ENCODE data around the gene GOLGA6D.
"Not testable (repeated sequence)": the region's sequence is repeated elsewhere in the genome, so short reads cannot be mapped to it uniquely, and the experiment has no call there.

Gene GOLGA6D

DNA sequence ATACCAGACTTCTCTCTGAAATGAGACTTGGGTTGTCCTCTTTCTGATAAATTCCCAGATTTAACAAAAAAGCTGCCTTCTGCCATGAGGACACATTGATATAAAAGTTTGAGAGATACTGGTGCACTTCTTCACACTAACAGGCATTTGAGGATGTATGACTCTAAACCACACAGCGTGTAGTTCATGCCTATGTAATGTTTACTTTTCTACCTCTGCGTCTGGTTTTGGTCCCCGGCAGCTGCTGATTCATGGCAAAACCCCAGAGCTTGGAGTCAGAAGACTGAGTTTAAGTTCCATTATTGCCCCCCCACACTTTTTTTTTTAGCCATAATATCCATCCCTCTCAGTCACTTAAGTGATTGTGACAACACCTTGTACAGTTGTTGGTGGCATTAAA is 1.5 kb downstream of the GOLGA6D start:
- not testable (repeated sequence) for DNase-seq

DNA sequence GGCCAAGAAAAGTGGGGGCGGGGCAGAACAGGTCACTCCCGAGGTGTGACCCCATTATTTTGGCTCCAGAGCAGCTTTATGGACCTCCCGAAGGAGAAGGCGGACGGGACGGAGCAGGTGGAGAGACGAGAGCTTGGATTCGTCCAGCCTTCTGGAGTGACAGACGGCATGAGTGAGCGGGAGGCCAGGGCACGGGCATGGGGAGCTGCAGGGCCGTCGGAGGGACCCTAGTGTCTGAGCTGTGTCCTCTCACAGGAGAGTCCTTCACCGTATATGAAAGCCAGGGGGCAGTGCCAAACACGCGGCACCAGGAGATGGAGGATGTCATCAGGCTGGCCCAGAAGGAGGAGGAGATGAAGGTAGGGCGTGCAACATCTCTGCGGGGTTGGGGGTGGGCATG is 11.0 kb downstream of the GOLGA6D start:
- DNase-seq, result not testable (repeated sequence)

DNA sequence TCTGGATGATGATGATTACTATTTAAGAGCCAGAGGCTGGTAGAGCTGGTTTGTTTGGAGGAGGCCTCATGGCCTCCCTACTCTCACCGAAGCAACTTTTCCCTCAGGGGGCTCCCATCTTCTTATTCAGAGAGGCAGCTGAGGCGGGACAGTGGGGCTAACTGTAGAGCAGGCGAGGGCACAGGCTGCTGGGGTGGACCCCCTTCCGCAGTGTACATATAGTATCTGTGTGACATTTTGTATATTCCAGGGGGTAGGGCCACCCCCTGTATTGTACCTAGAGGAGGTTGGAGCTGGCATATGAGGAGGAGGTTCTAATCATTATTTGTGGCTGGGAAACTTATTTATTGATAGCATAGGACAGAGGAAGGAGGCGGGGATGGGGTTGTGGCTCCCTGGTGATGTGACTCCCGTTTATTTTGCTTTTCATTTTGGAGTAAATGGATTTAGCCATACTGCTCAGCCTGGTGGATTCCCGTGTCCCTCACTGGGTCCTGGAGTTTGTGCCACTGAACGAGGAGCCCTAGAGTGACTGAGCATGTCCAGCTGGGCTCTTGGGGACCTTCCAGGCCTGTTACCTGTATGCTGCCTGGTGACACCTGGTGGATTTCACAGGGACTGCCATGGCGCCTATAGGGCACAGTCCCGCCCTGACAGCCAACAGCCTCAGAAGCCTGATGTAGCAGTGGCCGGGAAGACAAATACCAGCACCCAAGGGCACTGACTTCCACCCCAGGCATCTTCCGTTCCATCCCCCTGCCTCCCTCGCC is 16.1 kb downstream of the GOLGA6D start:
- DNase-seq, result not testable (repeated sequence)

DNA sequence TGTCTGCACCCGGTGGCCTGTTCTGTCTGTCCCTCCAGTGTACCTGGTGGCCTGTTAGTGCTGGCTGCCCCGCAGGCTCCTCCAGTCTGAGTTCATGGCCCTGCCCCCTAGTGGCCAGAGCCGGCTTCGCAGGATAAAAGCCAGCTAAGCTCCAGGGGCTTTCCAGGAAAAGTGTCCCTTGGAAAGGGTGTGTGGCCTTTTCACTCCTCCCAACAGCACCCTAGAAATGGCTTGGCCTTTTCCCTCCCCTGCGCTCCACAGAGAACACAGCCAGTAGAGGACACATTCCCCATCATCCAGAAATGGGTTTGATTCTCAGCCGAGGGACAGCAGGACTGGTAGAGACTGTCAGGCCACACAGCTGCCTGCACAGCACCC is 16.7 kb downstream of the GOLGA6D start:
- not testable (repeated sequence) for DNase-seq

DNA sequence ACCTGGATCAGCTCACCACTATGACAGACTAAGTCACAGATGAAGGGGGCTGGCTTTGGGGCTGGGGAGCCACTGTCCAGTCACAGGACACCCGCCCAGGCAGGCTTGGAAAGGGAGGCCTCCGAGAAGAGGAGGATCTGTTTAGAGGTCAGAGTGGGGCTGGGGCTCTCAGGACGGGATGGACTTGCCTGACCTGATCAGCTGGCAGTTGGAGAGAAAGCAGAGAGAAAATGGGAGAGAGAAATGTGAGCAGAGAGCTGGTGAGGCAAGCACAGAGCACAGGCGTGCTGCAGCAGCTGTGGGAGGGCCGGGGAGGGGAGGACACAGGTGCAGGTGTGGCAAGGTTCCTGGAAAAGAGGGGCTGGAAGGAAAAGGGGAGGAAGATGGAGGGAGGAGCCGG is 17.4 kb downstream of the GOLGA6D start:
- not testable (repeated sequence) for DNase-seq

DNA sequence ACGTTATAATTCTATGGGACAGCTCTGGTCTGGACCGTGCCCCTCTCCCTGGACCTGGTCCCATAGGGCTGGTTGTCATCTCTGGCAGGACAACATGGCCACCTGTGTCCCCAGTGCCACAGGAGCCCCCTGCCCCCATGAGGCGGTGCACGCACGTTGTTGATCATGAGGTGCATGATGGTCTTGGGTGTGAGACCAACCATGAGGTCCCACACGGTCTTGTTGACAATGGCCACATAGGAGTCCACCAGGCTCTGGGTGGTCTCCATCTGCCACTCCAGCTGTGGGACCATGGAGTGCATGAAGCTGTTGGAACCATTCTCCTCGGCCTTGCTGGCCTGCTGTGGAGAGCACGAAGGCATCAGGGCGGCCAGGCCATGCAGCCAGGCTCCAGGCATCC is 19.7 kb downstream of the GOLGA6D start:
- DNase-seq, result no peak

DNA sequence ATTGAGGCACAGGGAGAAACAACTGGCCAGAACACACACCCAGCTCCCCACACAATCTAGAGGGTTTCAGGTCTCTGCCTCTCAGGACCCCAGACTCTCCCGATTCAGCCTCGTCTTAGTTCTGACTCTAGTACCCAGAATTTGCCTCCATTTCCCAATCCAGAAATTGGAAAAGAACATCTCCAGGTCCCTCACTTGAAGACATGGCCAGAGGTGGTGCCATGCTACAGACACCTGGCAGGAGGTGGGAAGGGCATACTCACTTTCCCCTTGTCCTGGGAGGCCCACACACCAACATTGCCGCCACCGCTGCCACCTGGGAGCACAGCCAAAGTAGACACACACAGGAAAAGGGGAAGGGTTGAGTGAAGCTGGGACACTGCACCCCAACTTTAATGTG is 20.1 kb downstream of the GOLGA6D start:
- DNase-seq, result not testable (repeated sequence)

DNA sequence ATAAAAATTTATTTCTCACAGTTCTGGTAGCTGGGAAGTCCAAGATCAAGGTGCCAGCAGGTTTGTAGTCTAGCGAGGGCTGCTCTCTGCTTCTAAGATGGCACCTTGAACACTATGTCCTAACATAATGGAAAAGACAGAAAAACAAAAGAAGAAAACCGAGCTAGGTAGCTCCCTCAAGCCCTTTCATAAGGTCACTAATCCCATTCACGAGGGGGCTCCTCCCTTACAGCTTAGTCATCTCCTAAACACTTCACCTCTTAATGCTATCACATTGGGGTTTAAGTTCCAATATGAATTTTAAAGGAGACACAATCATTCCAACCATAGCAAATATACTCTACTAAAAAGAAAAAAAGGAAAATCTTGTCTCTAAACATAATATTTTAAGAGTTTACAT is 23.6 kb downstream of the GOLGA6D start:
- no peak for DNase-seq

DNA sequence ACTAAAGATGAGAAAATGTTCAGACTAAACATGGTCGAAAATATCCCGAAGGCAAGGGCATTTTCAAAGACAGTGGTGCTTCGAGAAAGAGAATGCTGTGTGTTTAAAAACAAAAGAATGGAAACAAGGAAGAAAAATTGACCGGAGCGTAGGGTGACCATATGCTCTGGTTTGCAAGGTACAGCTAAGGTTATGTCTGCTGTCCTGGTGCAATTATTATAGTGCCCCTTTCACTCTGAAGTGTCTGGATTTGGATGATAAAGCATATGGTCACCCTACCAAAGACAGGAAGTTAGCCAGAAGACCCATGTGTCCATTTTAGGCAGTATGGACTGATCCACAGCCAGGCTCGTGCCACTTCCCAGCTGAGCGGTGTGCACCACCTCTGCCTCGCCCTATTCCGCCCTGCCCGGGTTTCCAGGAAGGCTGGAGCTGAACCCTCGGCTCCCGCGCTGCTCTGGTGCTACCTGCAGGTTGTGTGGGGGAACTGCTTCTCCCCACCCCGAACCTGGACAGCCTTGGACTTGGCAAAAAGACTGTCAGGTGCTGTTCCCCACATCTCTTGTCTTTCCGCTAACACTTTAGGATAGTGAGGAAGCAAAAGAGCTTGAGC is 25.2 kb downstream of the GOLGA6D start:
- DNase-seq, result peak; percentile 36

DNA sequence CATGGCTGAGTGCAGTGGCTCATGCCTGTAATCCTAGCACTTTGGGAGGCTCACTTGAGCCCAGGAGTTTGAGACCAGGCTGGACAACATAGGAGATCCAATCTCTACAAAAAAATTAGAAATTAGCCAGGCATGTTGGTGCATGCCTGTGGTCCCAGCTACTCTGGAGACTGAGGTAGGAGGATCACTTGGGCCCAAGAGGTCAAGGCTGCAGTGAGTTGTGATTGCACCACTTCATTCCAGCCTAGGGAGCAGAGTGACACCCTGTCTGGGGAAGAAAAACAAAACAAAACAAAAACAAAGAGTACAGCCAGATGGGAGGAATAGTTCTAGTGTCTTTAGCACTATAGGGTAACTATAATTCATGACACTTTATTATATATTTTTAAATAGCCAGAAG is 27.1 kb downstream of the GOLGA6D start:
- DNase-seq, result no peak

DNA sequence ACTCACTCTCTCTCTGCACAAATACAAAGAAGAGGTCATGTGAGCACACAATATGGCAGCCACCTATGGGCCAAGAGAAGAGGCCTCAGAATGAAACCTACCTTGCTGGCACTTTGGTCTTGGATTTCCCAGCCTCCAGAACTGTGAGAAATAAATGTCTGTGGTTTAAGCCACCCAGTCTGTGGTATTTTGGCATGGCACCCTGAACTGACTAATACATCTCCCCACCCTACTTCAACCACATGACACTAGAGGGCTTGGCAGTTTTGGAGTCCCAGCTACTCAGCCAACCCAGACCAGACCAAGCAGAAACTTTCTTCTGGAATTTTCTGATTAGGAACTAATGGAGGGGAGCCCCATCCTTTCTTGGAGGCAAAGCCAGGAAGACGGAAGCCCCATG is 29.9 kb downstream of the GOLGA6D start:
- DNase-seq, result not testable (repeated sequence)

DNA sequence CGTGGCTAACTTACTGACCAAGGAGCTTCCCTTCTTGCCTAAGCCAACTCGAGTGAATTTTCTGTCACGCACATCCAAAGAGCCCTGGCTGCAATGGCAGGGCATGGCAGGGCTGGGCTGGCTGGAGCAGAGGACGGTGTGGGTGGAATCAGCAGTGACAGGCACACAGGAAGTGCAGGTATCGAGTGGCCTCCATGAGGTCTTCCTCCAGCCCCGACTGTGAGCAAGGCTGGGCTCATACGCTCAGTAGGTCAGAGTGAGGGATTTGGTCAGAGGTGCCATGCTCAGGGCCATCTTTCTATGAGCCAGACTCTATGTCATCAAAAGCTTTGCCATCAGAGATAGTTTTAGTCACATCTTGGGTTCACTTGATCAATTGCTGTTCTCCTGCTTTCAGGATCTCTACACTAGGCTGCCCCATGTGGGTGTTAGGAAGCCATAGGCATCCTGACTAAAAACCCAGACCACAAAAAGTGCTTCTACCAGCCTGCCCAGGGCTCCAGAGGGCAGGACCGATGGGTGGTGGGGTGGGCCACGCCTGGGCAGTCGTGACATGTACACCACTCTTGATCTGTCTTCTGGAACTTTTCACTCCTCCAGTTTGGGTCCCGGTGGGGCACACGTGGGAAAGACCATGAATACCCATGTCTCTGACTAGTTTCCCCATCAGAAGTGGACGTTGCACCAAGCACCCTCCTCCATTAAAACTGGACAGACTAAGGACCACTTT is 30.6 kb downstream of the GOLGA6D start:
- no peak for DNase-seq

DNA sequence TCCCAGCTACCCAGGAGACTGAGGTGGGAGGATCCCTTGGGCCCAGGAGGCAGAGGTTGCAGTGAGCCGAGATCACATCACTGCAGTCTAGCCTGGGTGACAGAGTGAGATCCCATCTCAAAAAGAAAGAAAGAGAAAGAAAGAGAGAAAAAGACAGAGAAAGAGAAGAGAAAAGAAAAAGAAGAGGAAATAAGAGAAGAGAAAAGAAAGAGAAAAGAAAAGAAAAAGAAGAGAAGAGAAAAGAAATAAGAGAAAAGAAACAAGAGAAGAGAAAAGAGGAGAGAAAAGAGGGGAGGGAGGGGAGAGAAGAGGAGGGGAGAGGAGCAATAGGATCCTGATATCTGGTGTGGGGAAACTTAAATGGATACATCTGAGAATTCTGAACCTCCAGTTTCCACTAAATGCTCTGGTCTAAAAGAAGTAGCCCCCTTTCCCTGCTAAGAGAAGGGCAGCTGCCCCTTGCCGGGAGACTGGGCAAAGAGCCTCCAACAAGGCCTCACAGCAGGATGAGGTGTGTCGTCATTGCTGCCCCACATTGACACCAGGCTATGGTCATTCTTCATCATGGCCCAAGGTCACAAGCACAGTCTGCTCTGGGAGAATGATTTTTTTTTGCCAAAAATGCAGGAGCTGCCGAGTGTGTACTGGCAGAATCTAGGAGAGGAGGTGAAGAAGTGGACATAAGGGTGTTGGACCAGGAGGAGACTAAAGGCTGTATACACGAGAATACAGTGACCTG is 32.1 kb downstream of the GOLGA6D start:
- DNase-seq, result no peak

DNA sequence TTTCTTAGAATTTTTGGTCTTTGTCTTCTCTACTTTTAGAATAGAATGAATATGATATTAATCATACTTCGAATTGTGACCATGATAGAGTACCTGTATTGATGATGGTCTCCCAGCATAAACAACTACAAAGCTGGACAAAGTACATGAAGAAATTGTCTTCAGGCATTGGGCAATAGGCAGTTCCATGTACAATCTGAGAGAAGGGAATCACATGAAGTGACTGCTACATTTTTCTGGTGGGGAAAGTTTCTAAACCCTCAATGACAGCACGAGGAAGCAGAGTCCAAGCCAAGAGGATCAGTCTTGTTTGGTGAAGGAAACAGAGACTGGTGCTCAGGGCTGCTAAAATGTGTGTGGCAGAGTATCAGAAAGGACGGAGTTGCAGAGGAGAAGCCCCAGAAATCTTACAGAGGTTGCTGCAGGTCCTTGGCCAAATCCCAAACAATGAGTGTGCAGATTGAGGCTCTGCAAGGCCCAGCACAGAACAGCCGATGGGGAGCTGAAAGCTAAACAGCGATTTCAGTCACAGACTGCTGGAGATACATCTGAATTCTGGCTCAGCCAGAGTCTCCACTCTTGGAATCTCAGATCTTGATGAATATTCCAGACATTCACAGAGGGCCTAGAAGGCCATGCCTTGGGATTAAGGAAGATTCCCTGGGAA is 36.7 kb downstream of the GOLGA6D start:
- DNase-seq, result not testable (repeated sequence)

DNA sequence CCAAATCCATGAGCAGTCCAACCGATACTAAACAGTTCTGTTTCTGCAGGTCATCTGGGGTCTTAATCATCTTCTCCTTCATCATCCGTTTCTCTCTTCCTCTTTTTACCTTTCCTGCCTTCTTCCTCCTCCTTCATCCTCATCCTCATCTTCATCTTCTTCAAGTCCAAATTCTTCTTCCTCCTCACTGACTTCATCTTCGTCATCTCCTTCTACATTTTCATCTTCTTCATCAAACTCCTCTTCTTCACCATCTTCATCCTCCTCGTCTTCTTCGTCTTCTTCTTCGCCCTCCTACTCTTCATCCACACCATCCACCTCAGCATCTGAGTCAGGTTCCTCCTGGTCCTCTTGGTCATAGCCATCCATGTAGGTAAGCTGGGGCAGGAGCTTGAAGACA is 39.1 kb downstream of the GOLGA6D start:
- DNase-seq, result no peak

DNA sequence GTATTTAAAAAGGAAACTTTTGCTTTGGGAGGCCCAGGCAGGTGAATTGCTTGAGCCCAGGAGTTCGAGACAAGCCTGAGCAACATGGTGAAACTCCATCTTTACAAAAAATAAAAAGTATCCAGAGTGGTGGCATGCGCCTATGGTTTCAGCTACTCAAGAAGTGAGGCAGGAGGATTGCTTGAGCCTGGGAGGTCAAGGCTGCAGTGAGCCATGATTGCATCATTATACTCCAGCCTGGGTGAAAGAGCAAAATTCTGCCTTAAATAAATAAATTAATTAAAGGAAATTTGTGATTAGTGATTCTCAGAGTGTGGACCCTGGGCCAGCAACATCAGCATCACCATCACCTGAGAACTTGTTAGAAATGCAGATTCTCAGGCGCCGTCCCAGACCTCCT is 43.3 kb downstream of the GOLGA6D start:
- DNase-seq, result no peak

DNA sequence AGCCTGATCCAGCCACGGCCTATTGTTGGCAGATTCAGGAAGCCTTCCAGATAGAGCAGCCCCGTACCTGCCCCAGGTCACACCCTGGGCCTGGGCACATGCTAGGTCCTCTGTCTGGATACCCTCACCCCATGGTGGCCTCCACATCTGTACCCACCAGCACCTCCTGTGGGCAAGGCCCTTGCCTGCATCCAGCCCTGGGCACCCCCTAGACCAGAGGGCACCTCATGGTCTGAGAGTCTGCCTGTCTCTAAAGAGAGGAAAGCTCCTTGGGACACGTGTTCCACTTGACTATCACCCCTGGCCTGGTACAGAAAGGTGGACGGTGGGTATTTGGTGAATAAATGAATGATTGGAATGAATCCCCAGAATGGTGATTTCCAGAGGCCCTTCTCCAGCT is 44.4 kb downstream of the GOLGA6D start:
- no peak for DNase-seq

DNA sequence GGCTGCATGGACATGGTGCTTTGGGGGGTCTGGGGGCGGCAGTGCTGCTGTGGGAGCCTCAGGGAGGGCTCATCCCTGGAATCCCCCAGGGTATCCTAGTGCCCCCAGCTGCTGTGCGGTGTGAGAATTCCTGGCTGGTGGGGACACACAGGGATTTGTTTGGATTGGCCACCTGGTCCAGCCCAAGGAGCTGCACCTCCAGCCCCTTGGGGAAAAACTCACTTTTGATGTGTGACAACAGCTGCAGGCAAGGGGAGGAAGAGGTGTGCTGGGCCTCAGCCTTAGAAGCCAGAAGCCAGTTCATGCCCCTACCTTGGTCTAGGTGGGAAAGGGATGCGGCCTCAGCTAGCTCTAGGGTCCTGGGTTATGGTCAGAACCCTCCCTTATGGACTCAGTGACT is 44.9 kb downstream of the GOLGA6D start:
- DNase-seq, result no peak

DNA sequence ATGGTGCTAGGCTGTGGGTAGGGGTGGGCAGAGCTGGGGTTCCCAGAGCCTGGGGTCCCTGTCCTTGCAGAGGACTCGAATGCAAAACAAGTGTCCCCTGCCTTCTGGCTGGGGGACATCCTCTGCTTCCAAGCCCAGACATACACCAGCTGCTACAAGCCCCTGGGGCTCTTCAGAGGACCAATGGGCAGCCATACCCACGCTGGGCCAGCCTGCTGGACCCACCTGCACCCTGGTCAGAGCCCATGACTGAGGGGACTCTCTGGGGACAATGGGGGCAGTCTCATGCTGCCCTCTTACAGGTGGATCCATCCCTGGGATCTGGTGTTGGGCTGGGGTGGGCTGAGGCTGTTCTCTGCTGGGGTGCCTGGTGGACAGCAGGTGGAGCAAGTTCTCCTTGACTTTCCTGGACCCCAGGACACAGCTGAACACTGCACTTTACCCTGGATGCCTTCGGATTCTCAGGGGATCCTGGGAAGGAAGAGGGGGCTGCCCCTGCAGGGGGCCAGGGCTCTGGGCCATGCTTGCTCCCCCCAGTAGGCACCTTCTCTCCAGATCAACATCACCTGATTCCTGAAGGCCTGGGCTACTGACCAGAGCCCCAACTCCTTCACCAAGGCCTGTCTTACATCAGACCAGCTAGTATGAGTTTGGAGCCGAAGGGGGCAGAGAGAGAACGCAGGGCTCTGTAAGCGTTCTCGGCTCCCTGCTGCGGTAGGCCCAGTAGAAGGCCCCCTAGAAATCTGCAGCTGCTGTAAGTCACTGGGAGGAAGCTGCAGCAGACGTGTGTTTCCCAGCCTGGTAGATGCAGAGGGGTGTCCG is 46.1 kb downstream of the GOLGA6D start:
- DNase-seq, result no peak

DNA sequence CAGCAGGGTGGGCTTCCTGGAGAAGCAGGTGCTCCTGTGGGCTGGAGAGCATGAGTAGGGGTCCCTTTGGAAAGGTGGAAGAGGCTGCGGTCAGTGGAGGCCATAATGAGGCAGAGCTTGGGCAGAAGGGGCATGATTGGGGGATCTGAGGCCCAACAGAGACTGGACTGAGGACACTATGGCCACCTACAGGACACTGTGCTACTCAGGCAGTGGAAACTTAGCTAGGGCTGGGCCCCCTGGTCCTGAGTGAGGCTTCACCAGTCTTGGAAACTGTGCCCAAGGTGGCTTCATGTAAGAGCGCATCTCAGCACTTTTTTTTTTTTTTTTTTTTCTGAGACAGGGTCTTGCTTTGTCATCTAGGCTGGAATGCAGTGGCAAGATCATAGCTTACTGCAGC is 46.9 kb downstream of the GOLGA6D start:
- DNase-seq, result no peak

DNA sequence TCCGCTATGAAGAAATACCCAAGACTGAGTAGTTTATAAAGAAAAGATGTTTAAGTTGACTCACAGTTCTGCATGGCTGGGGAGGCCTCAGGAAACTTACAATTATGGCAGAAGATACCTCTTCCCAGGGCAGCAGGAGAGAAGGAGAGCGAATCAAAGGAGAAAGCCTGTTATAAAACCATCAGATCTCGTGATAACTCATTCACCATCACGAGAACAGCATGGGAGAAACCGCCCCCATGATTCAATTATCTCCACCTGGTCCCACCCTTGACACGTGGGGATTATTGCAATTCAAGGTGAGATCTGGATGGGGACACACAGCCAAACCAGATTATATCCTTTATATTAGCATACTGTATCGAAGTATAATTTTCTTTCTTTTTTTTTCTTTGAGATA is 49.5 kb downstream of the GOLGA6D start:
- peak; percentile 14 for DNase-seq

Data from NCI-H1436 (cell line).